Glutamatergic neuron (in vitro differentiated cells): Measurements from ENCODE around the gene MAB21L4. TPM values are rescaled to one million over a fixed set of nuclear protein-coding genes. Genes with fewer than 3 reads are reported as not detected.

Source experiments
- DNase-seq: peaks from one replicate; pipeline ENCODE4 v3.0.0; 2022
- H3K27ac Mint-ChIP-seq: one replicate; pipeline ENCODE4 v1.8.0; 2020; ENCODE audit warnings: mild to moderate bottlenecking, mixed read lengths, inconsistent platforms; ENCODE audit not compliant: unreplicated experiment
- H3K27me3 Mint-ChIP-seq: one replicate; pipeline ENCODE4 v1.8.0; 2020; ENCODE audit warnings: mild to moderate bottlenecking, moderate library complexity, mixed read lengths, inconsistent platforms; ENCODE audit not compliant: unreplicated experiment
- H3K36me3 Mint-ChIP-seq: one replicate; pipeline ENCODE4 v1.8.0; 2020; ENCODE audit warnings: mild to moderate bottlenecking, mixed read lengths, inconsistent platforms; ENCODE audit not compliant: unreplicated experiment
- H3K4me1 Mint-ChIP-seq: one replicate; pipeline ENCODE4 v1.8.0; 2020; ENCODE audit warnings: mild to moderate bottlenecking, low read depth, mixed read lengths, inconsistent platforms; ENCODE audit not compliant: unreplicated experiment
- H3K4me3 Mint-ChIP-seq: one replicate; pipeline ENCODE4 v1.8.0; 2020; ENCODE audit warnings: mild to moderate bottlenecking, mixed read lengths, inconsistent platforms; ENCODE audit not compliant: unreplicated experiment
- H3K9me3 Mint-ChIP-seq: one replicate; pipeline ENCODE4 v1.8.0; 2020; ENCODE audit warnings: mild to moderate bottlenecking, moderate library complexity, mixed read lengths, inconsistent platforms; ENCODE audit not compliant: unreplicated experiment
- total RNA-seq: library from RNA; stranded (reverse); fragmentation: NEBNext Ultra II Directional; extraction: Animal tissue kit (Norgen Biotek cat#: 25700); gene quantifications from one replicate; pipeline ENCODE4 v1.2.1, GENCODE V29; 2021; ENCODE audit not compliant: unreplicated experiment
- TF ChIP-seq, protein P1 (sequence below): fragments of 200-600 bp; sonication (generic); IDR thresholded peaks from one replicate; pipeline ENCODE4 v1.5.0; 2021; ENCODE audit not compliant: partially characterized antibody, unreplicated experiment

Gene MAB21L4
- total RNA-seq, 1 donor from 2014 or later, result not detected

DNA sequence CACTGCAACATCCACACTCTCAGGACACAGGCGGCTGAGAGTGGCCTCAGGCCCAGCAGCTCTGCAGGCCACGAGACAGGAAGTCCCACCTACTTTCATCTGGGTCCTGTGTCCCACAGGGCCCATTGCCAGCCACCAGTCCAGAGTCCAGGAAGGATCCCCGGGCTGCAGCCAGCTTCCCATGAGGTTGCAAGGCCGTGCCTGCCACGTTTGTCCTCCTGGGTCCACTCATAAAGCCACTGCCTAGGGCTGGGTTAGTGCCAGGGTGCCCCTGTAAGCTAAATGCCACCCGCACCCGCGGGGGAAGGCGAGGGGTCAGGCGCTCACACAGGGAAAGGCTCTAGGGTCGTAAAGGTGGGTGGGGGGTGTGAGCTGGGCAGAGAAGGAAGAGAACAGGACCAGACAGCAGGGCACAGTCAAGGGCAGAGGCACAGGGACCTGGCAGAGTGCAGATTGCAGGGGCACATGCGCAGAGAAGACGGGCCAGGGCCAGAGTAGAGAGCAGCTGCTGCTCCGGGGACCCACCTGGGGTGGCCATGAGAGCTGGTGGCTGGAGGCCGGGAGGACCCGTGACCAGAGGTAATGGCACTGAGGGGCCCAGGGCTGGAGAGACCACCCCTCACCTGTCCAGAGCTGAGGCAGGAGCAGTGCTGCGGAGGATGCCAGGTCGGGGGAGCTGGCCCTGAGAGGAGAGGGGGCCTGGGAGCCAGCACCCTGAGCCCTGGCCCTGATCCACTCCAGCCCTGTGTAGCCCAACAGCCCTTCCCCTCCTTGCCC, 19.3 kb downstream of the MAB21L4 start:
- TF ChIP-seq, protein P1, sequence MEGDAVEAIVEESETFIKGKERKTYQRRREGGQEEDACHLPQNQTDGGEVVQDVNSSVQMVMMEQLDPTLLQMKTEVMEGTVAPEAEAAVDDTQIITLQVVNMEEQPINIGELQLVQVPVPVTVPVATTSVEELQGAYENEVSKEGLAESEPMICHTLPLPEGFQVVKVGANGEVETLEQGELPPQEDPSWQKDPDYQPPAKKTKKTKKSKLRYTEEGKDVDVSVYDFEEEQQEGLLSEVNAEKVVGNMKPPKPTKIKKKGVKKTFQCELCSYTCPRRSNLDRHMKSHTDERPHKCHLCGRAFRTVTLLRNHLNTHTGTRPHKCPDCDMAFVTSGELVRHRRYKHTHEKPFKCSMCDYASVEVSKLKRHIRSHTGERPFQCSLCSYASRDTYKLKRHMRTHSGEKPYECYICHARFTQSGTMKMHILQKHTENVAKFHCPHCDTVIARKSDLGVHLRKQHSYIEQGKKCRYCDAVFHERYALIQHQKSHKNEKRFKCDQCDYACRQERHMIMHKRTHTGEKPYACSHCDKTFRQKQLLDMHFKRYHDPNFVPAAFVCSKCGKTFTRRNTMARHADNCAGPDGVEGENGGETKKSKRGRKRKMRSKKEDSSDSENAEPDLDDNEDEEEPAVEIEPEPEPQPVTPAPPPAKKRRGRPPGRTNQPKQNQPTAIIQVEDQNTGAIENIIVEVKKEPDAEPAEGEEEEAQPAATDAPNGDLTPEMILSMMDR, result no peak
- no peak overlapping the region for H3K4me3 Mint-ChIP-seq
- H3K27me3 Mint-ChIP-seq, result peaks cover 8% of the 10 kb centered on the region

DNA sequence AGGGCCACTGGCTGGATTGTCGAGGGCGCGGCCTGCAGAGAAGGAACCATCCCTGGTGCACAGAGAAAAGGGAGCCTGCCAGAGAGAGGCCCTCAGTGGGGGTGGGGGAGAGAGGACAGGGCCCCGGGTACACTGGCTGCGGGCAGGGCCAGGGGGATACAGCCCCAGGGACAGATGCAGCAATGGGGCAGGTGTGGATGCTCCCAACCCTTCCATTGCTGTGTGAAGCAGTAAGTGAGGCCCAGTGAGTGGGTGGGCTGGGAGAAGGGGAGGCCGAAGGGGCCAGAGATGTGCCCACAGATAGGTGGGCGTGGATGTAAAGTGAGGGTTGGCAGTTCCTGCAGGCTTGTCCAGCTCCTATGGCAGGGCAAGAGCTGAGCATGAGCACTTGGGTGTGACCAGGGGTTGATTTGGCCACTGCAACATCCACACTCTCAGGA, 19.9 kb downstream of the MAB21L4 start:
- H3K4me3 Mint-ChIP-seq, result no peak overlapping the region
- no peak overlapping the region for H3K27ac Mint-ChIP-seq
- H3K4me1 Mint-ChIP-seq, result no peaks in the 10 kb centered on the region
- TF ChIP-seq, protein P1, result no peak
- H3K9me3 Mint-ChIP-seq, result peaks cover 2% of the 10 kb centered on the region
- H3K27me3 Mint-ChIP-seq, result peaks cover 9% of the 10 kb centered on the region
- no peaks in the 10 kb centered on the region for H3K36me3 Mint-ChIP-seq
- DNase-seq, result no peak

More for the DNA sequence above, 19.3 kb downstream of the MAB21L4 start:
- H3K36me3 Mint-ChIP-seq, result no peaks in the 10 kb centered on the region
- DNase-seq, result peak; percentile 14
- H3K9me3 Mint-ChIP-seq, result peaks cover 2% of the 10 kb centered on the region
- no peaks in the 10 kb centered on the region for H3K4me1 Mint-ChIP-seq
- H3K27ac Mint-ChIP-seq, result no peak overlapping the region

GRCh38 chr2:240875228-240876034, 20.5 kb downstream of the MAB21L4 start:
- Mint-ChIP-seq H3K9me3 (peaks cover 2% of the 10 kb centered on the region), H3K4me3 (no peak overlapping the region), H3K36me3 (no peaks in the 10 kb centered on the region), H3K27me3 (peaks cover 9% of the 10 kb centered on the region), H3K4me1 (no peaks in the 10 kb centered on the region), H3K27ac (no peak overlapping the region)
- TF ChIP-seq, protein P1, result no peak
- DNase-seq, result peak; percentile 13

GRCh38 chr2:240874715-240875227, 21.2 kb downstream of the MAB21L4 start:
- TF ChIP-seq, protein P1, result no peak
- no peak overlapping the region for H3K4me3 Mint-ChIP-seq
- H3K27me3 Mint-ChIP-seq, result peaks cover 8% of the 10 kb centered on the region
- H3K4me1 Mint-ChIP-seq, result no peaks in the 10 kb centered on the region
- no peak overlapping the region for H3K27ac Mint-ChIP-seq
- no peaks in the 10 kb centered on the region for H3K36me3 Mint-ChIP-seq
- H3K9me3 Mint-ChIP-seq, result peaks cover 2% of the 10 kb centered on the region
- no peak for DNase-seq
